Osteoblast (primary cell): ENCODE results near the gene SLC22A12. TPM values are rescaled to one million over a fixed set of nuclear protein-coding genes. Genes with fewer than 3 reads are reported as not detected.

ENCODE experiments used
- DNase-seq: peaks from one replicate; pipeline ENCODE4 v3.0.0; 2011; ENCODE audit warnings: low spot score, mixed read lengths; ENCODE audit not compliant: insufficient read length; ENCODE audit errors: missing footprints
- H2AFZ ChIP-seq: 2 replicates; pipeline ENCODE4 v1.6.0; 2011; ENCODE audit warnings: mild to moderate bottlenecking, low read length
- H3K27ac ChIP-seq: 2 replicates; pipeline ENCODE4 v1.5.1; 2011; ENCODE audit warnings: mild to moderate bottlenecking, low read depth, low read length, moderate library complexity
- H3K27me3 ChIP-seq: 2 replicates; pipeline ENCODE4 v1.6.0; 2012; ENCODE audit warnings: mild to moderate bottlenecking, control low read depth, inconsistent platforms, low read length, moderate library complexity; ENCODE audit not compliant: insufficient read depth
- H3K36me3 ChIP-seq: 2 replicates; pipeline ENCODE4 v1.5.1; 2011; ENCODE audit warnings: mild to moderate bottlenecking, low read length, control low read depth, moderate library complexity; ENCODE audit not compliant: insufficient read depth
- H3K4me1 ChIP-seq: 2 replicates; pipeline ENCODE4 v1.5.1; 2011; ENCODE audit warnings: mild to moderate bottlenecking, low read length, control low read depth, moderate library complexity; ENCODE audit not compliant: insufficient read depth
- H3K4me2 ChIP-seq: 2 replicates; pipeline ENCODE4 v1.6.0; 2011; ENCODE audit warnings: mild to moderate bottlenecking, low read length; ENCODE audit not compliant: insufficient read depth
- H3K4me3 ChIP-seq: fragments of 200-600 bp; sonication (generic); 3 replicates; pipeline ENCODE4 v1.5.1; 2012; ENCODE audit warnings: mild to moderate bottlenecking, low read length, inconsistent platforms; ENCODE audit not compliant: insufficient read depth
- H3K79me2 ChIP-seq: 2 replicates; pipeline ENCODE4 v1.6.0; 2012; ENCODE audit warnings: mild to moderate bottlenecking, low read length, control low read depth, inconsistent platforms; ENCODE audit not compliant: insufficient read depth
- H3K9me3 ChIP-seq: 2 replicates; pipeline ENCODE4 v1.5.1; 2011; ENCODE audit warnings: low read depth, low read length, control low read depth
- H4K20me1 ChIP-seq: 2 replicates; pipeline ENCODE4 v1.6.0; 2012; ENCODE audit warnings: mild to moderate bottlenecking, low read length, control low read depth; ENCODE audit not compliant: insufficient read depth
- total RNA-seq: library from RNA; depleted of rRNA; stranded (reverse); fragments of >200 nt; gene quantifications from 2 replicates; pipeline ENCODE4 v1.2.3, GENCODE V29; 2012
- TF ChIP-seq, protein P1 (sequence below): IDR thresholded peaks from 2 replicates; pipeline ENCODE4 v1.5.1; 2011; ENCODE audit warnings: mild to moderate bottlenecking, low read depth, low read length, moderate library complexity; ENCODE audit errors: extremely low read depth

The SLC22A12 gene
- total RNA-seq, 1 donor = not detected

DNA sequence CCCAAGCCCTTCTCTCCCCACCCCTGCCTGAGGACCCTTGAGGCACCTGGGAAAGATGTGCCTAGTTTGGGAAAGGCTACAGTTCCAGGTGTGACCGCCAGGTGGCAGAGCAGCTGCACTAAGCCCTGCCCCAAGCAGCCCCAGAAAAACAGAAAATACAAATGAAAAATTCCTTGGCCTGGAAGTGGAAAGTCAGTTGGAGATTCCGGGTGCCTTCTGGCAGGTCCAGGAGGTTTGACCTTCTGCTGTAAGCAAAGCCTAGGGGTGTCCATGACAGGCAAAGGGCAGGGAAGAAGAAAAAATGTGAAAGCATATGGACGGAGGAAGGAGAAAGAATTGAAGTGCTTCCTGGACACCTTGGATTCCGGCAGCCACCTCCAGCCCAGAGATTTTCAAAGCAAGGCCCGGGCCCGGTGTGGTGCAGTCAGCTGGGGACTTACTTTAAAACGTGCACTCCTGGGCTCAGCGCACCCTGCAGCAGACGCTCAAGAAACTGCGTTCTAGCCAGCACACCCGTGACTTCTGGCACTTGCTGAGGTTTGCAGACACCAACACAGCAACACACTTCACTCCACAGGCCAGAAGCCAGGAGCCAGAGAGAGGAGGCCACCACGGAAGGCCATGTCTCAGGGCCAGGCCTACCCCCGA, 37.3 kb upstream of the SLC22A12 start:
- no peak overlapping the region for H3K4me3 ChIP-seq
- H3K27me3 ChIP-seq = peaks cover 3% of the 10 kb centered on the region
- H2AFZ ChIP-seq = peak overlapping the region; percentile 85
- H3K27ac ChIP-seq = peak overlapping the region; percentile 50
- no peaks in the 10 kb centered on the region for H3K9me3 ChIP-seq
- no peaks in the 10 kb centered on the region for H3K36me3 ChIP-seq
- H3K79me2 ChIP-seq = no peaks in the 10 kb centered on the region
- TF ChIP-seq, protein P1, sequence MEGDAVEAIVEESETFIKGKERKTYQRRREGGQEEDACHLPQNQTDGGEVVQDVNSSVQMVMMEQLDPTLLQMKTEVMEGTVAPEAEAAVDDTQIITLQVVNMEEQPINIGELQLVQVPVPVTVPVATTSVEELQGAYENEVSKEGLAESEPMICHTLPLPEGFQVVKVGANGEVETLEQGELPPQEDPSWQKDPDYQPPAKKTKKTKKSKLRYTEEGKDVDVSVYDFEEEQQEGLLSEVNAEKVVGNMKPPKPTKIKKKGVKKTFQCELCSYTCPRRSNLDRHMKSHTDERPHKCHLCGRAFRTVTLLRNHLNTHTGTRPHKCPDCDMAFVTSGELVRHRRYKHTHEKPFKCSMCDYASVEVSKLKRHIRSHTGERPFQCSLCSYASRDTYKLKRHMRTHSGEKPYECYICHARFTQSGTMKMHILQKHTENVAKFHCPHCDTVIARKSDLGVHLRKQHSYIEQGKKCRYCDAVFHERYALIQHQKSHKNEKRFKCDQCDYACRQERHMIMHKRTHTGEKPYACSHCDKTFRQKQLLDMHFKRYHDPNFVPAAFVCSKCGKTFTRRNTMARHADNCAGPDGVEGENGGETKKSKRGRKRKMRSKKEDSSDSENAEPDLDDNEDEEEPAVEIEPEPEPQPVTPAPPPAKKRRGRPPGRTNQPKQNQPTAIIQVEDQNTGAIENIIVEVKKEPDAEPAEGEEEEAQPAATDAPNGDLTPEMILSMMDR = peak; percentile 99
- peak overlapping the region; percentile 30 for H3K4me2 ChIP-seq
- DNase-seq = peak; percentile 94
- peaks cover 19% of the 10 kb centered on the region for H3K4me1 ChIP-seq
- no peaks in the 10 kb centered on the region for H4K20me1 ChIP-seq

DNA sequence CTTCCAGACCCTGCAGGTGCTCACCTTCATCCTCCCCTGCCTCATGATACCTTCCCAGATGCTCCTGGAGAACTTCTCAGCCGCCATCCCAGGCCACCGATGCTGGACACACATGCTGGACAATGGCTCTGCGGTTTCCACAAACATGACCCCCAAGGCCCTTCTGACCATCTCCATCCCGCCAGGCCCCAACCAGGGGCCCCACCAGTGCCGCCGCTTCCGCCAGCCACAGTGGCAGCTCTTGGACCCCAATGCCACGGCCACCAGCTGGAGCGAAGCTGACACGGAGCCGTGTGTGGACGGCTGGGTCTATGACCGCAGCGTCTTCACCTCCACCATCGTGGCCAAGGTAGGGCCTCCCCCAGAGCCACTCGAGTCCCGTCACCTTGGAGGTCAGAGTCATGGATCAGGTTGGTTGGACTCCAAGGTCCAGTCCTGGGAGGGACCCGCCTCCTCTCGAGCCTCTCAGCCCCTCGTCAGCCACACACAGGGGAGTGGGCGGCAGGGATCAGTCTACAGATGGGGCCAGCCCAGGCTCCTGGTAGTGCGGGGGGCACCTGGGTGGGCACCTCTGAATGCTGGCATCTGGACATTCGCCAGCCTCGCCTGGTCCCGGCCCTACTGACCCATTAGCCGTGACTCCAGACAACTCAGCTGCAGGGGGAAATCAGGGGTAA, 34.8 kb upstream of the SLC22A12 start:
- Histone ChIP-seq H3K4me1 (peaks cover 19% of the 10 kb centered on the region), H3K36me3 (no peaks in the 10 kb centered on the region), H2AFZ (peak overlapping the region; percentile 49), H3K9me3 (no peaks in the 10 kb centered on the region), H3K27me3 (peaks cover 3% of the 10 kb centered on the region), H3K4me2 (no peak overlapping the region), H3K4me3 (no peak overlapping the region), H4K20me1 (no peaks in the 10 kb centered on the region), H3K27ac (no peak overlapping the region), H3K79me2 (no peaks in the 10 kb centered on the region)
- TF ChIP-seq, protein P1 = no peak
- DNase-seq = peak; percentile 66

DNA sequence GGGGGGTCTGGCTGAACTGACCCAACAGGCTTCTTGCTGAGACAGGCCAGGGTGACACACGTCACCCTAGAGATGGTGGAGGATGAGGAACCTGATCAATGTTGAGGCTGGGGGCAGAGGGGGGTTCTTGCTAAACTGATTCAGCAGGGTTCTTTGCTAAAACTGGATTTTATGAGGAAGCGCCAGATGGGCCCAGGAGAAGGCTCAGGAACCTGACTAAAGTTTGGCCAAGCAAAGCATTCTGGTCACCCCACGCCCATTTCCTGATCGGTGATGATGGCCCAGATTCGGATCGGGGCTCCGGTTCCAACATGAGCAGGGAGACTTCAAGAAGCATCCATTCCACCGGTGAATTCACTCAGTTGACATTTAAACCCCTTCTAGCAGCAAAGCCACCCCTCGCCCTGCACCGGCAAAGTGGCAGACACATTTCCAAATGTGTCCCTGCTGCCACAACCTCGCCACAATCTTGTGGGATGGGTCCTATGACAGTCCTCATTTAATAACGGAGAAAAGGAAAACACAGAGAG, 34.2 kb upstream of the SLC22A12 start:
- Histone ChIP-seq H3K27me3 (peaks cover 3% of the 10 kb centered on the region), H3K9me3 (no peaks in the 10 kb centered on the region), H3K4me2 (no peak overlapping the region), H3K79me2 (no peaks in the 10 kb centered on the region), H3K4me1 (peaks cover 19% of the 10 kb centered on the region), H2AFZ (no peak overlapping the region), H3K4me3 (no peak overlapping the region), H3K36me3 (no peaks in the 10 kb centered on the region), H4K20me1 (no peaks in the 10 kb centered on the region), H3K27ac (no peak overlapping the region)
- DNase-seq = no peak
- TF ChIP-seq, protein P1 = no peak

DNA sequence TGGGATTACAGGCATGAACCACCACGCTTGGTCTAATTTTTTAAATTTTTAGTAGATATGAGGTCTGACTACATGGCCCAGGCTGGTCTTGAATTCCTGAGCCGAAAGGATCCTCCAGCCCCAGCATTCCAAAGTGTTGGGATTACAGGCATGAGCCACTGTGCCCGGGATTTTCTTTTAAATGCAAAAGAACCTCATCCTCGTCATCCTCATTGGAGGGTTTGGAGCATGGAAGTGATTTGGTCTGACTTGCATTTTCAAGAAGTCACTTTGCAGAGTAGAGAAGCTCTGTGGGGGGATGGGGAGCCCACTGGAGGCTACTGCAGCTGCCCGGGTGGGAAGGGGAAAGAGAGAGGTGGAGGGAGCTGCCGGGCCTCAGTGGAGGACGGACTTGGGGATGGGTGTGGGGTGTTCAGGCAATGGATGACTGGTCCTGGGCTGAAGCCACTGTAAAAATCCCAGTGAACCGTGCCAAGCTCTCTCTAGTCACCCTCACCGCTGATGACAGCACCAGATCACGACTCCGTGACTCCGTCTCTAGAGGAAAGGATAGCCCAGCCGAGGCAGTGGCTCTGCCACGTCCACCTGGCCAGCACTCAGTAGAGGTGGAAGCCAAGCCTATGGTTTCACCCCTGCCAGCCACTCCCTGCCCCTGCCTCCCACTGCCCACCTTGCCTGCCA, 32.8 kb upstream of the SLC22A12 start:
- no peaks in the 10 kb centered on the region for H3K79me2 ChIP-seq
- DNase-seq = peak; percentile 85
- no peak overlapping the region for H3K27ac ChIP-seq
- peaks cover 19% of the 10 kb centered on the region for H3K4me1 ChIP-seq
- TF ChIP-seq, protein P1 = no peak
- H3K27me3 ChIP-seq = no peaks in the 10 kb centered on the region
- no peaks in the 10 kb centered on the region for H4K20me1 ChIP-seq
- H3K4me3 ChIP-seq = no peak overlapping the region
- H3K36me3 ChIP-seq = no peaks in the 10 kb centered on the region
- no peak overlapping the region for H3K4me2 ChIP-seq
- H2AFZ ChIP-seq = no peak overlapping the region
- no peaks in the 10 kb centered on the region for H3K9me3 ChIP-seq
